HG03378 (cell line): ENCODE measurements around the gene RACK1.

ENCODE experiments used
- ATAC-seq: cut with Tn5 transposase; IDR thresholded peaks from one replicate; pipeline ENCODE4 v1.9.1; 2021; ENCODE audit warnings: mild to moderate bottlenecking, moderate library complexity; ENCODE audit not compliant: unreplicated experiment

RACK1 gene

GRCh38 chr5:181198905-181199519 lies 44.7 kb downstream of the RACK1 start:
- ATAC-seq = peak; percentile 78

- no peak for ATAC-seq
Measured at GRCh38 chr5:181198106-181198685, 45.5 kb downstream of the RACK1 start.

- ATAC-seq = no peak
Measured at GRCh38 chr5:181197326-181197951, 46.3 kb downstream of the RACK1 start.

- ATAC-seq = no peak
Measured at GRCh38 chr5:181195249-181195761, 48.4 kb downstream of the RACK1 start.

- no peak for ATAC-seq
Measured at GRCh38 chr5:181194489-181195248, 49.0 kb downstream of the RACK1 start.

- ATAC-seq = no peak
Measured at GRCh38 chr5:181193656-181194055, 50.0 kb downstream of the RACK1 start.

GRCh38 chr5:181192337-181193046 lies 51.2 kb downstream of the RACK1 start:
- no peak for ATAC-seq

GRCh38 chr5:181191526-181192336 lies 52.0 kb downstream of the RACK1 start:
- peak; percentile 41 for ATAC-seq

- no peak for ATAC-seq
Measured at GRCh38 chr5:181190711-181191525, 52.8 kb downstream of the RACK1 start.

- no peak for ATAC-seq
Measured at GRCh38 chr5:181189962-181190710, 53.6 kb downstream of the RACK1 start.

- no peak for ATAC-seq
Measured at GRCh38 chr5:181189363-181189961, 54.2 kb downstream of the RACK1 start.

GRCh38 chr5:181188700-181189362 lies 54.9 kb downstream of the RACK1 start:
- ATAC-seq = peak; percentile 18

GRCh38 chr5:181187500-181188213 lies 56.0 kb downstream of the RACK1 start:
- ATAC-seq = no peak

GRCh38 chr5:181186986-181187499 lies 56.7 kb downstream of the RACK1 start:
- ATAC-seq = no peak
